K562 (cell line): Measurements from ENCODE around the gene MAPK13. TPM values are rescaled to one million over a fixed set of nuclear protein-coding genes. Genes with fewer than 3 reads are reported as not detected.

Source experiments
- ATAC-seq: fragments of 200-7000 bp; cut with Tn5 transposase; 3 replicates; pipeline ENCODE4 v1.9.1; 2020; ENCODE audit warnings: moderate library complexity
- BruUV-seq: library from RNA; stranded (reverse); fragments of 400-500 nt; replicated peaks from 2 replicates; lab custom pipeline; 2021; lab: Mats Ljungman, UMichigan
- CTCF ChIA-PET: fragments of 300-600 bp; formaldehyde crosslinking; extraction: SDS; loops from one replicate; lab custom pipeline; 2021; ENCODE audit warnings: low intra/inter-chr PET ratio; lab: Yijun Ruan, JAX
- POLR2A ChIA-PET: fragments of 300-600, 350-650 bp; sonication (Branson Sonifier 250); formaldehyde crosslinking; extraction: SDS; loops from one replicate; lab custom pipeline; 2021; ENCODE audit warnings: antibody characterized with exemption, inconsistent platforms; lab: Yijun Ruan, JAX
- DNase-seq, 4 experiments: peaks; one replicate each; pipeline versions ENCODE4 v3.0.0 to v3.0.0-alpha.2; 2011 to 2018; ENCODE audit warnings: low spot score in 3 of 4, mixed read lengths in 3 of 4; ENCODE audit errors: extremely low read depth in 1 of 4
- FAIRE-seq: peaks from 2 replicates; lab custom pipeline; 2011; peaks lifted over from hg19 to GRCh38; lab: Jason Lieb, UNC
- H2AFZ ChIP-seq: 2 replicates; pipeline ENCODE4 v1.6.0; 2011; ENCODE audit warnings: low read depth, low read length, control low read depth, inconsistent platforms
- H3K27ac ChIP-seq: fragments of 200-600 bp; 3 replicates; pipeline ENCODE4 v1.8.0; 2011; ENCODE audit warnings: low read depth, mild to moderate bottlenecking, control low read depth, inconsistent platforms, low read length, moderate library complexity, mixed read lengths; ENCODE audit errors: extremely low read depth
- H3K27me3 ChIP-seq, 2 experiments: fragments of 300-600 bp in 1 of 2; 2 replicates in 1 of 2; 3 replicates in 1 of 2; pipeline versions ENCODE4 v1.6.0 to v1.8.0; 2011; ENCODE audit warnings: inconsistent platforms in 2 of 2, low read length in 2 of 2, mild to moderate bottlenecking in 1 of 2, mixed read lengths in 1 of 2, moderate library complexity in 1 of 2; ENCODE audit not compliant: control insufficient read depth in 2 of 2, insufficient read depth in 2 of 2
- H3K36me3 ChIP-seq: fragments of 300-600 bp; 3 replicates; pipeline ENCODE4 v1.8.0; 2011; ENCODE audit warnings: mild to moderate bottlenecking, low read length, inconsistent platforms; ENCODE audit not compliant: control insufficient read depth, insufficient read depth
- H3K4me1 ChIP-seq, 2 experiments: fragments of 200-600 bp in 1 of 2; replicated peaks in 1 of 2; 2 replicates in 1 of 2; 3 replicates in 1 of 2; pipeline versions ENCODE4 v1.5.1 to v1.8.0; 2011; ENCODE audit warnings: inconsistent platforms in 2 of 2, low read length in 2 of 2, mild to moderate bottlenecking in 1 of 2, mixed read lengths in 1 of 2, moderate library complexity in 1 of 2; ENCODE audit not compliant: control insufficient read depth in 2 of 2, insufficient read depth in 2 of 2
- H3K4me2 ChIP-seq: 2 replicates; pipeline ENCODE4 v1.6.1; 2011; ENCODE audit warnings: low read length, control low read depth, inconsistent platforms, mixed read lengths; ENCODE audit not compliant: insufficient read depth
- H3K4me3 ChIP-seq: fragments of 200-600 bp; sonication (generic), shearing (Covaris generic); 2 replicates; pipeline ENCODE4 v1.5.1; 2016; ENCODE audit warnings: control low read depth, inconsistent platforms
- H3K79me2 ChIP-seq: fragments of 200-600 bp; 3 replicates; pipeline ENCODE4 v1.8.0; 2011; ENCODE audit warnings: low read length, inconsistent platforms; ENCODE audit not compliant: control insufficient read depth, insufficient read depth
- H3K9ac ChIP-seq, 2 experiments: 2 replicates each; pipeline versions ENCODE4 v1.6.0 to v1.6.1; 2011; ENCODE audit warnings: low read depth in 2 of 2, low read length in 2 of 2, control low read depth in 1 of 2, inconsistent platforms in 1 of 2, mild to moderate bottlenecking in 1 of 2, mixed read lengths in 1 of 2; ENCODE audit not compliant: insufficient read depth in 1 of 2
- H3K9me1 ChIP-seq: one replicate; pipeline ENCODE4 v1.6.0; 2011; ENCODE audit warnings: inconsistent platforms, mild to moderate bottlenecking, low read length, moderate library complexity; ENCODE audit not compliant: control insufficient read depth, insufficient read depth
- H3K9me3 ChIP-seq: replicated peaks from 2 replicates; pipeline ENCODE4 v1.5.1; 2011; ENCODE audit warnings: low read depth, low read length, inconsistent platforms; ENCODE audit not compliant: control insufficient read depth, insufficient read depth
- H4K20me1 ChIP-seq: replicated peaks from 2 replicates; pipeline ENCODE4 v1.6.1; 2011; ENCODE audit warnings: low read length, inconsistent platforms, mixed read lengths; ENCODE audit not compliant: control insufficient read depth, insufficient read depth
- CAMTA2 ChIP-seq: fragments of 250-450 bp; sonication (Bioruptor Pico); conservative IDR thresholded peaks from 2 replicates; pipeline ENCODE4 v1.5.1; 2022
- ERF ChIP-seq: fragments of 450-650 bp; formaldehyde crosslinking; IDR thresholded peaks from 2 replicates; pipeline ENCODE4 v1.4.0; 2020; ENCODE audit warnings: mild to moderate bottlenecking, mixed read lengths
- HDAC1 ChIP-seq, 2 experiments: fragments of 450-650 bp; IDR thresholded peaks; 2 replicates each; pipeline ENCODE4 v1.6.1; 2016 to 2017; ENCODE audit warnings: inconsistent platforms in 1 of 2, mild to moderate bottlenecking in 1 of 2, moderate library complexity in 1 of 2
- RBFOX2 ChIP-seq: fragments of 200-400 bp; formaldehyde crosslinking; IDR thresholded peaks from 2 replicates; pipeline ENCODE4 v1.6.1; 2017; ENCODE audit warnings: low read depth, mild to moderate bottlenecking, low read length, moderate library complexity
- TCF7 ChIP-seq: sonication (generic); IDR thresholded peaks from 2 replicates; pipeline ENCODE4 v1.6.1; 2016; ENCODE audit warnings: antibody characterized with exemption, borderline replicate concordance
- TEAD1 ChIP-seq, 2 experiments: fragments of 450-650 bp in 1 of 2; sonication (generic) in 1 of 2; formaldehyde crosslinking; IDR thresholded peaks; 2 replicates each; pipeline versions ENCODE4 v1.4.0 to v1.8.0; 2020 to 2022; ENCODE audit warnings: mild to moderate bottlenecking in 2 of 2, missing genetic modification reagents in 1 of 2
- ZNF561 ChIP-seq: fragments of 450-650 bp; formaldehyde crosslinking; conservative IDR thresholded peaks from 2 replicates; pipeline ENCODE4 v1.4.0; 2020; ENCODE audit warnings: mild to moderate bottlenecking, moderate library complexity
- WGBS: fragments of 100-300 bp; shearing (Covaris generic); methylation state at CpG from one replicate; pipeline ENCODE4 v1.1.6; 2016; ENCODE audit warnings: low coverage, mixed read lengths; ENCODE audit not compliant: insufficient coverage; ENCODE audit errors: missing lambda C conversion rate; 5-methylcytosine and 5-hydroxymethylcytosine counted together
- in situ Hi-C: fragments of 300-500 bp; cut with MboI; formaldehyde crosslinking; loops from 4 replicates; pipeline ENCODE4 v1.15.0; 2018; ENCODE audit warnings: inconsistent platforms, mixed read lengths
- intact Hi-C: fragments of 100-400 bp; cut with micrococcal nuclease; formaldehyde crosslinking; loops from 2 replicates; pipeline ENCODE4 v1.14.2; 2022
- polyA plus RNA-seq, 8 experiments: library from polyadenylated mRNA; depleted of rRNA in 4 of 8; stranded (reverse) in 5 of 8; unstranded in 3 of 8; fragments of >200 nt; fragmentation: Nextera tagmentation in 2 of 8; fragmentation: Illumina TruSeq in 1 of 8; extraction: Ambion mirVana in 2 of 8; extraction: Trizol in 1 of 8; gene quantifications; 2 replicates each; pipeline versions ENCODE4 v1.2.1 to v1.2.3, GENCODE V29; 2011 to 2014; ENCODE audit warnings: inconsistent platforms in 1 of 8, missing spikeins in 1 of 8
- total RNA-seq, 7 experiments: library from RNA; depleted of rRNA in 6 of 7; stranded (reverse); fragments of >200 nt in 6 of 7; fragmentation: Illumina TruSeq in 2 of 7; extraction: Trizol in 2 of 7; gene quantifications; 2 replicates each; pipeline versions ENCODE4 v1.2.1 to v1.2.3, GENCODE V29; 2011 to 2021; ENCODE audit warnings: low replicate concordance in 1 of 7
- TF ChIP-seq, protein P1 (sequence below): fragments of 450-650 bp; IDR thresholded peaks from 2 replicates; pipeline ENCODE4 v1.6.1; 2017; ENCODE audit warnings: antibody characterized with exemption, mild to moderate bottlenecking
- TF ChIP-seq, protein P2 (sequence below): fragments of 250-450 bp; sonication (Bioruptor Pico); IDR thresholded peaks from 2 replicates; pipeline ENCODE4 v1.4.0; 2020; ENCODE audit warnings: mild to moderate bottlenecking, moderate library complexity, borderline replicate concordance
- TF ChIP-seq, protein P3 (sequence below): fragments of 250-450 bp; sonication (Bioruptor Pico); IDR thresholded peaks from 2 replicates; pipeline ENCODE4 v1.5.0; 2021; ENCODE audit warnings: mild to moderate bottlenecking, borderline replicate concordance

The MAPK13 gene
- total and polyA plus RNA-seq, 9 of the 15 experiments (the other 6 are each of a cell fraction or from before 2014, with no cell fraction given), result 0.03 to 2.3 (median 0.48) TPM; not detected in 1

DNA sequence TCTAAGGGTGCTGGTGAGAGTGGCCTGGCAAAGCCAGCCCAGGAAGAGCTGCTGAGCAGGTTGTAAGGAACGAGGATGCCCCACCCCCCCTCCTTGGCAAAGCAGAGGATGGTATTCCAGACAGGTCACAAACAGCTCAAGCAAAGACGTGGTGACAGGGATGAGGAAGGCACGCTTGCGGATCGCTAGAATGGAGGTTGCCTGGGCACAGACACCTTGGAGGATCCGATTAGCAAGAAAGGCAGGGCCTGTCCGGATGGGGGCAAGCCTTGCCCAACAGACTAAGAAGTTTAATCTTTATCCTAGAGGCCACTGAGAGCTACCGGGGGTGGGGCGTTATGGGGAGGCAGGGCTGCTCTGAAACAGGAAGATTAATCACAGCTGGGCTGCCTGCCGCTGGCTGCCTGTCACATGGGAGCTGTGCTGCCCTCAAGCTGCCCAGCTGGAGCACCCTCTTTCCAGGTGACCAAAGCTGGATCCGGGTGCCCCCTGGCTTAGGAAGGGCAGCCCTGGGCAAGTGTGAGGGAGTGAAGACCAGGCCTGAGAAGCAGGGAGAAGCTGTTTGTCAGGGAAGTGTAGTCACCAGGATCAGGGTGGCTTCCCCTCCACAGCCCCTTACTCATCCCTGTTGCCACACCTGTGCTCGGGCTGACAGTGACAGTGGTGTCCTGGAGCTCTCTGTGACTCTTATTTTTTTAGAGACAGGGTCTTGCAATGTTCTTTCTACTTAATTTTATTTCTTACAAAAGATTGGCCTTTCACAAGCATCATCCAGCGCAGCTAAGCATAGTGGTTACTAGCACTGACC lies 9.1 kb upstream of the MAPK13 start:
- ChIA-PET POLR2A (interaction anchor here (0.7 to 1.5 kb wide), 7 partner anchors 8 to 243 kb away, joined by 3 to 6 read pairs (median 4); no protein-coding TSS in a partner anchor), CTCF (no interaction called here)
- Histone ChIP-seq H3K4me3 (no peak overlapping the region), H3K9me3 (no peaks in the 10 kb centered on the region), H4K20me1 (no peaks in the 10 kb centered on the region), H3K27me3 (no peaks in the 10 kb centered on the region), H3K4me1 (peaks cover 67 to 75% of the 10 kb centered on the region in 2 experiments), H3K27ac (peak overlapping the region; percentile 58), H3K4me2 (peak overlapping the region; percentile 58), H3K9me1 (peaks cover 3% of the 10 kb centered on the region), H3K9ac (peak overlapping the region; percentile 26 to 68; a peak in 3 of 4 replicates), H3K36me3 (no peaks in the 10 kb centered on the region), H2AFZ (peak overlapping the region; percentile 45), H3K79me2 (no peaks in the 10 kb centered on the region)
- FAIRE-seq (peak; percentile 29), ATAC-seq (peak; percentile 26), DNase-seq (peak; percentile 49 to 82 (median 54))
- intact Hi-C loops, result no loop called here
- in situ Hi-C loops, result no loop called here
- BruUV-seq, result no TSS peak
- WGBS, result 26% methylated on average over 13 of the region's 13 CpGs
- TF ChIP-seq ZNF561 (CRISPR knock-in tag), result no peak
- no peak for TF ChIP-seq TCF7
- 0 out of 4 replicates have a peak, but pooled peaks of 1 of the 2 experiments have one; percentile 28 for TF ChIP-seq HDAC1 (IDR thresholded peaks at IDR 0.05)
- TF ChIP-seq, protein P1, sequence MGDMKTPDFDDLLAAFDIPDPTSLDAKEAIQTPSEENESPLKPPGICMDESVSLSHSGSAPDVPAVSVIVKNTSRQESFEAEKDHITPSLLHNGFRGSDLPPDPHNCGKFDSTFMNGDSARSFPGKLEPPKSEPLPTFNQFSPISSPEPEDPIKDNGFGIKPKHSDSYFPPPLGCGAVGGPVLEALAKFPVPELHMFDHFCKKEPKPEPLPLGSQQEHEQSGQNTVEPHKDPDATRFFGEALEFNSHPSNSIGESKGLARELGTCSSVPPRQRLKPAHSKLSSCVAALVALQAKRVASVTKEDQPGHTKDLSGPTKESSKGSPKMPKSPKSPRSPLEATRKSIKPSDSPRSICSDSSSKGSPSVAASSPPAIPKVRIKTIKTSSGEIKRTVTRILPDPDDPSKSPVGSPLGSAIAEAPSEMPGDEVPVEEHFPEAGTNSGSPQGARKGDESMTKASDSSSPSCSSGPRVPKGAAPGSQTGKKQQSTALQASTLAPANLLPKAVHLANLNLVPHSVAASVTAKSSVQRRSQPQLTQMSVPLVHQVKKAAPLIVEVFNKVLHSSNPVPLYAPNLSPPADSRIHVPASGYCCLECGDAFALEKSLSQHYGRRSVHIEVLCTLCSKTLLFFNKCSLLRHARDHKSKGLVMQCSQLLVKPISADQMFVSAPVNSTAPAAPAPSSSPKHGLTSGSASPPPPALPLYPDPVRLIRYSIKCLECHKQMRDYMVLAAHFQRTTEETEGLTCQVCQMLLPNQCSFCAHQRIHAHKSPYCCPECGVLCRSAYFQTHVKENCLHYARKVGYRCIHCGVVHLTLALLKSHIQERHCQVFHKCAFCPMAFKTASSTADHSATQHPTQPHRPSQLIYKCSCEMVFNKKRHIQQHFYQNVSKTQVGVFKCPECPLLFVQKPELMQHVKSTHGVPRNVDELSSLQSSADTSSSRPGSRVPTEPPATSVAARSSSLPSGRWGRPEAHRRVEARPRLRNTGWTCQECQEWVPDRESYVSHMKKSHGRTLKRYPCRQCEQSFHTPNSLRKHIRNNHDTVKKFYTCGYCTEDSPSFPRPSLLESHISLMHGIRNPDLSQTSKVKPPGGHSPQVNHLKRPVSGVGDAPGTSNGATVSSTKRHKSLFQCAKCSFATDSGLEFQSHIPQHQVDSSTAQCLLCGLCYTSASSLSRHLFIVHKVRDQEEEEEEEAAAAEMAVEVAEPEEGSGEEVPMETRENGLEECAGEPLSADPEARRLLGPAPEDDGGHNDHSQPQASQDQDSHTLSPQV, result peak; percentile 59
- TF ChIP-seq, protein P2, sequence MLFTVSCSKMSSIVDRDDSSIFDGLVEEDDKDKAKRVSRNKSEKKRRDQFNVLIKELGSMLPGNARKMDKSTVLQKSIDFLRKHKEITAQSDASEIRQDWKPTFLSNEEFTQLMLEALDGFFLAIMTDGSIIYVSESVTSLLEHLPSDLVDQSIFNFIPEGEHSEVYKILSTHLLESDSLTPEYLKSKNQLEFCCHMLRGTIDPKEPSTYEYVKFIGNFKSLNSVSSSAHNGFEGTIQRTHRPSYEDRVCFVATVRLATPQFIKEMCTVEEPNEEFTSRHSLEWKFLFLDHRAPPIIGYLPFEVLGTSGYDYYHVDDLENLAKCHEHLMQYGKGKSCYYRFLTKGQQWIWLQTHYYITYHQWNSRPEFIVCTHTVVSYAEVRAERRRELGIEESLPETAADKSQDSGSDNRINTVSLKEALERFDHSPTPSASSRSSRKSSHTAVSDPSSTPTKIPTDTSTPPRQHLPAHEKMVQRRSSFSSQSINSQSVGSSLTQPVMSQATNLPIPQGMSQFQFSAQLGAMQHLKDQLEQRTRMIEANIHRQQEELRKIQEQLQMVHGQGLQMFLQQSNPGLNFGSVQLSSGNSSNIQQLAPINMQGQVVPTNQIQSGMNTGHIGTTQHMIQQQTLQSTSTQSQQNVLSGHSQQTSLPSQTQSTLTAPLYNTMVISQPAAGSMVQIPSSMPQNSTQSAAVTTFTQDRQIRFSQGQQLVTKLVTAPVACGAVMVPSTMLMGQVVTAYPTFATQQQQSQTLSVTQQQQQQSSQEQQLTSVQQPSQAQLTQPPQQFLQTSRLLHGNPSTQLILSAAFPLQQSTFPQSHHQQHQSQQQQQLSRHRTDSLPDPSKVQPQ (CRISPR knock-in tag), result no peak
- TF ChIP-seq CAMTA2 (CRISPR knock-in tag), result no peak
- TF ChIP-seq RBFOX2, result 0 out of 2 replicates have a peak, but pooled peaks have one; percentile 22
- no peak for TF ChIP-seq ERF
- TF ChIP-seq, protein P3, sequence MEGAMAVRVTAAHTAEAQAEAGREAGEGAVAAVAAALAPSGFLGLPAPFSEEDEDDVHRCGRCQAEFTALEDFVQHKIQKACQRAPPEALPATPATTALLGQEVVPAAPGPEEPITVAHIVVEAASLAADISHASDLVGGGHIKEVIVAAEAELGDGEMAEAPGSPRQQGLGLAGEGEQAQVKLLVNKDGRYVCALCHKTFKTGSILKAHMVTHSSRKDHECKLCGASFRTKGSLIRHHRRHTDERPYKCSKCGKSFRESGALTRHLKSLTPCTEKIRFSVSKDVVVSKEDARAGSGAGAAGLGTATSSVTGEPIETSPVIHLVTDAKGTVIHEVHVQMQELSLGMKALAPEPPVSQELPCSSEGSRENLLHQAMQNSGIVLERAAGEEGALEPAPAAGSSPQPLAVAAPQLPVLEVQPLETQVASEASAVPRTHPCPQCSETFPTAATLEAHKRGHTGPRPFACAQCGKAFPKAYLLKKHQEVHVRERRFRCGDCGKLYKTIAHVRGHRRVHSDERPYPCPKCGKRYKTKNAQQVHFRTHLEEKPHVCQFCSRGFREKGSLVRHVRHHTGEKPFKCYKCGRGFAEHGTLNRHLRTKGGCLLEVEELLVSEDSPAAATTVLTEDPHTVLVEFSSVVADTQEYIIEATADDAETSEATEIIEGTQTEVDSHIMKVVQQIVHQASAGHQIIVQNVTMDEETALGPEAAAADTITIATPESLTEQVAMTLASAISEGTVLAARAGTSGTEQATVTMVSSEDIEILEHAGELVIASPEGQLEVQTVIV (CRISPR knock-in tag), result no peak
- TF ChIP-seq TEAD1 (CRISPR knock-in tag; IDR thresholded peaks at IDR 0.05), result 0 out of 4 replicates have a peak, but pooled peaks of 1 of the 2 experiments have one; percentile 18
